AG04450 (cell line): Measurements from ENCODE around the gene LIN54. TPM values are rescaled to one million over a fixed set of nuclear protein-coding genes. Genes with fewer than 3 reads are reported as not detected.
A peak's percentile ranks its signal among the peaks of the same experiment; 100 is the strongest.

Experiments
- CTCF ChIA-PET: fragments of 300-600, 350-600 bp; formaldehyde crosslinking; extraction: SDS; loops from one replicate; lab custom pipeline; 2022; ENCODE audit warnings: antibody characterized with exemption, inconsistent platforms; lab: Charles Lee
- POLR2A ChIA-PET: fragments of 350-600 bp; formaldehyde crosslinking; extraction: SDS; loops from one replicate; lab custom pipeline; 2021; ENCODE audit warnings: antibody characterized with exemption, inconsistent platforms; lab: Yijun Ruan, JAX
- DNase-seq: peaks from one replicate; pipeline ENCODE4 v3.0.0-alpha.2; 2011; ENCODE audit warnings: low read depth, low spot score
- H3K27ac ChIP-seq: one replicate; pipeline ENCODE4 v1.5.1; 2012; ENCODE audit warnings: low read depth, low read length, control low read depth
- H3K27me3 ChIP-seq: one replicate; pipeline ENCODE4 v1.6.0; 2012; ENCODE audit warnings: low read length; ENCODE audit not compliant: control insufficient read depth, insufficient read depth
- H3K4me3 ChIP-seq: 2 replicates; pipeline ENCODE4 v1.5.1; 2011; ENCODE audit warnings: mild to moderate bottlenecking, low read depth, low read length, control low read depth
- H3K9me3 ChIP-seq: 2 replicates; pipeline ENCODE4 v1.5.1; 2012; ENCODE audit warnings: low read length; ENCODE audit not compliant: control insufficient read depth, insufficient read depth
- polyA plus RNA-seq: library from polyadenylated mRNA; depleted of rRNA; stranded (reverse); fragments of >200 nt; gene quantifications from 2 replicates; pipeline ENCODE4 v1.2.3, GENCODE V29; 2011
- TF ChIP-seq, protein P1 (sequence below): IDR thresholded peaks from 2 replicates; pipeline ENCODE4 v1.5.1; 2011; ENCODE audit warnings: low read depth, low read length, control low read depth, inconsistent platforms

LIN54 gene
- polyA plus RNA-seq, 1 experiment: 13.9 TPM

DNA sequence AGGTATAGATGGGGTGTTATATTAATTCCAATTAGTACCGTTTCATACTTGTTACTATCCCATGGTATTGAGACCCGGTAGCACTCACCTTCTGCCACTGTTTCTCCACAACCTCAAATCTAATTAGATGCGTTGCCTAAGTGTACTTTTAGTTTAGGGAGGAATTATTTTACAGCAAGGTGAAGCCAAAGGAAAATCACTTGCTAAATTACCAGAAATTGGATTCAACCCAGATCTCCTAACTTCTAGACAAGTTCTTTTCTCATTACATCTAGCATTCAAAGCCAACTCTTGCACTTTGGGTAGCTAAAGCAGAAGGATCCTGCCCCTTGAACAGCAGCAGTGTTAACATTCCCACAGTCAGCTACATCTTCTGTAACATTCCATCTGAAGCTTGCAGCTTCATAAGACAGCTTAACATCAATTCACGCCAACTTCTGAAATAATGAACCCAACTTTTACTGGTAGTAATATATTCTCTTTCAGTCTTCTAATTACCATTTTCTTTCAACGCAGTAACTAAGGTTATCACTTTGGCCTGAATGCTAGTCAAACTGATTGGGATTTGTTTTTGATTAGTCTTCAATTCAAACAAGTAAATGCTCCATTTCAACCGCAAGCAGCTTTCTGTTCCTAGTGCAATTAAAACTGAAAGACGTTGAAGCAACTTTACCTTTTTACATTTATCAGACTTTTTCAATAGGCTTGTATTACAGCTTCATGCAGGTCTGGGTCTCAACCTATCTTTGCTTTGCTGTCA is 118.7 kb downstream of the LIN54 start:
- TF ChIP-seq, protein P1, sequence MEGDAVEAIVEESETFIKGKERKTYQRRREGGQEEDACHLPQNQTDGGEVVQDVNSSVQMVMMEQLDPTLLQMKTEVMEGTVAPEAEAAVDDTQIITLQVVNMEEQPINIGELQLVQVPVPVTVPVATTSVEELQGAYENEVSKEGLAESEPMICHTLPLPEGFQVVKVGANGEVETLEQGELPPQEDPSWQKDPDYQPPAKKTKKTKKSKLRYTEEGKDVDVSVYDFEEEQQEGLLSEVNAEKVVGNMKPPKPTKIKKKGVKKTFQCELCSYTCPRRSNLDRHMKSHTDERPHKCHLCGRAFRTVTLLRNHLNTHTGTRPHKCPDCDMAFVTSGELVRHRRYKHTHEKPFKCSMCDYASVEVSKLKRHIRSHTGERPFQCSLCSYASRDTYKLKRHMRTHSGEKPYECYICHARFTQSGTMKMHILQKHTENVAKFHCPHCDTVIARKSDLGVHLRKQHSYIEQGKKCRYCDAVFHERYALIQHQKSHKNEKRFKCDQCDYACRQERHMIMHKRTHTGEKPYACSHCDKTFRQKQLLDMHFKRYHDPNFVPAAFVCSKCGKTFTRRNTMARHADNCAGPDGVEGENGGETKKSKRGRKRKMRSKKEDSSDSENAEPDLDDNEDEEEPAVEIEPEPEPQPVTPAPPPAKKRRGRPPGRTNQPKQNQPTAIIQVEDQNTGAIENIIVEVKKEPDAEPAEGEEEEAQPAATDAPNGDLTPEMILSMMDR: no peak
- ChIA-PET CTCF (interaction anchor here (1.0 kb wide), 1 partner anchor 143 kb away, joined by 5 read pairs; the partner anchor contains the start of gene COPS4), POLR2A (no interaction called here)
- no peak for DNase-seq
- Histone ChIP-seq H3K27me3 (no peaks in the 10 kb centered on the region), H3K9me3 (peaks cover 2% of the 10 kb centered on the region; the same call in 1 of the 2 replicates), H3K4me3 (peak overlapping the region; percentile 90), H3K27ac (peak overlapping the region; percentile 99)

DNA sequence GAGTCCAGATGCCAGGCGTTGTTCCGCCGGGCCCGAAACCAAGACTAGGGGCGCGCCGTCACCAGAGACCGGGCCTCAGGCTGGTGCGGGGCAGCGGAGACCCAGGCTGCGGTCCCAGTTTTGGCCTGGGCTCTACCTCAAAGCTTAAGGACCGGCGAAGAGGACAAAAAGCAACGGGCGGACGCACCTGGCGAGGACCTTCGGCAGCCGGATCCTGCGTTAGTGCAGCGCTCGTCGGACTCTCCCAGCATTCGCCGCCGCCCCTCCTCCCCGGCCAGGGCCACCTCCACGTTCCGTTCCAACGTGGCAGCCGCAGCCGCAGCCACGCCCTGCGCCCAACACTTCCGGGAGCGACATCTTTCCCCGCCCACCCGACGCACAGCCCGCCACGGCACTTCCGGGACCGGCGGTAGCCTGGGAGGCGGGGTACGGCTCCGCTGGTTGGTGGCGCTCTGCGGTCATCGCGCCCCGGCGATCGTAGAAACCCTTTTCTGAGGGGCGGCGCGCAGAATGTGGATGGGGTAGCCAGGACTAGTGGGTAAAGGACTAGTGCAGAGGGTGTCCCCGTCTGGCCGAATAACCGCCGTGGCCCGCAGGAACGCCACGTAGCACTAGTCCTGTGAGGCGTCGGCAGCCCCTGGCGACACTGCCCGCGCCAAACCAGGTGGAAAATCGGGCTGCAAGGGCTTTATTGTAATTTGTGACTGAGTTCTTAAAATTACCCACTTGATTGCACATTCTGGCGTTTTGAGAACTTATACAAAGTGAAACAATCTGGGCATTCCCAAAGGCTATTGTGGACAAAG is 119.5 kb downstream of the LIN54 start, which contains the start of gene SEC31A:
Gene SEC31A, minus strand, starts transcription at position 253 of the 806 bp plus-strand sequence. CDS start 9,217 bp downstream, outside the sequence.
- Histone ChIP-seq H3K27ac (peak within 1 kb of the TSS; percentile 99), H3K27me3 (no peaks in the 10 kb centered on the region), H3K9me3 (peaks cover 2% of the 10 kb centered on the region; the same call in 1 of the 2 replicates), H3K4me3 (peak within 1 kb of the TSS; percentile 90)
- DNase-seq: peak; percentile 85
- POLR2A ChIA-PET: no interaction called here
- CTCF ChIA-PET: interaction anchor here (0.5 to 1.0 kb wide), 2 partner anchors 144 to 370 kb away, joined by 3 to 5 read pairs; partner anchors contain the start of gene COPS4
- TF ChIP-seq, protein P1: peak; percentile 3; the same call in 1 of the 2 replicates

DNA sequence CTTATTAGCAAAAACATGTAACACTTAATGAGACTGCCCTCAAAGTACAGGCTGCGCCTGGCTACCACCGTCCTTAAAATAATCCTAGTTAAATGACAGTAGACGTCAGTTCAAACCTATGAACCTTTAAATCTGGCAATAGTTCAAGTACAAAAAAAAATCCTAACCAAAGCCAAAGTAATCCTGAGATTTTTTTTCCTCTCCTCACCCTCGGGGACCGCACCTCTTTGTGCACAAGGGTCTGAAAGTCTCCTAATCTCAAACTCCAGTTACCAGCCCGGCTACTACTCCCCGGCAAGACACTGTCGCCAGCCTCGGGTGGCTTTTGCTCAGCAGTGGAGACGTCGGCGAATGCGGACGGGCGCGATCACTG is 120.1 kb downstream of the LIN54 start:
- DNase-seq: no peak
- POLR2A ChIA-PET: no interaction called here
- TF ChIP-seq, protein P1: no peak

DNA sequence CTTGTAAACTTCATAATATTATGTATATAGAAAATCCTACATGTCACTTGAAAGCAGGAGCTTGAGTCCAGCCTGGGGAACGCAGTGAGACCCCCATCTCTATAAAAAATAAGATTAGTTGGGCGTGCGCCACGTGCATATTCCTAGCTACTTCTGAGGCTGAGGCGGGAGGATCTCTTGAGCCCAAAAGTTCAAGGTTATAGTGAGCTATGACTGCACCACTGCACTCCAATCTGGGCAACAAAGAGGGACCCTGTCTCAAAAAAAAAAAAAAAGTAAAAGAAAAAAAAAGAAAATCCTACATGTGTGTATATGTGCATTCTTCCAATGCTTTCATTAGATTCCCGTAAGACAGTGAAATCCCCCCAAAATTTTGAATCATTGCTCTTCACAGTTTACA is 121.3 kb downstream of the LIN54 start:
- Histone ChIP-seq H3K9me3 (peaks cover 2% of the 10 kb centered on the region; the same call in 1 of the 2 replicates), H3K27me3 (no peaks in the 10 kb centered on the region), H3K4me3 (peak overlapping the region; percentile 90), H3K27ac (no peak overlapping the region)
- TF ChIP-seq, protein P1: no peak
- ChIA-PET POLR2A (interaction anchor here (0.7 to 1.1 kb wide), 5 partner anchors 16 to 603 kb away, joined by 3 to 11 read pairs (median 6); partner anchors contain the start of gene LIN54), CTCF (interaction anchor here (0.6 to 1.1 kb wide), 4 partner anchors 10 to 37 kb away, joined by 3 read pairs; partner anchors contain the start of gene THAP9)
- no peak for DNase-seq

More for the DNA sequence above, 120.1 kb downstream of the LIN54 start:
- peaks cover 2% of the 10 kb centered on the region; the same call in 1 of the 2 replicates for H3K9me3 ChIP-seq
- CTCF ChIA-PET: no interaction called here
- peak overlapping the region; percentile 99 for H3K27ac ChIP-seq
- H3K4me3 ChIP-seq: peak overlapping the region; percentile 90
- no peaks in the 10 kb centered on the region for H3K27me3 ChIP-seq
